H1 (cell line): ENCODE measurements around the gene UTP20. TPM values are rescaled to one million over a fixed set of nuclear protein-coding genes. Genes with fewer than 3 reads are reported as not detected.

Experiments
- CTCF ChIA-PET: fragments of 300-600 bp; sonication (Branson Sonifier 250); formaldehyde crosslinking; loops from one replicate; lab custom pipeline; 2021; ENCODE audit not compliant: partially characterized antibody; lab: Charles Lee
- POLR2A ChIA-PET: fragments of 300-600 bp; sonication (Branson Sonifier 250); formaldehyde crosslinking; loops from one replicate; lab custom pipeline; 2021; ENCODE audit warnings: inconsistent platforms; ENCODE audit not compliant: partially characterized antibody; lab: Charles Lee
- DNase-seq, 2 experiments: peaks; one replicate each; pipeline versions ENCODE4 v3.0.0 to v3.0.0-alpha.2; 2010 to 2022; ENCODE audit warnings: low spot score in 2 of 2, low read depth in 1 of 2, mixed read lengths in 1 of 2
- FAIRE-seq: peaks from 2 replicates; lab custom pipeline; 2011; peaks lifted over from hg19 to GRCh38; lab: Jason Lieb, UNC
- H2AFZ ChIP-seq: 2 replicates; pipeline ENCODE4 v1.8.1; 2012; ENCODE audit warnings: low read length, inconsistent platforms
- H2AK5ac ChIP-seq: 2 replicates; pipeline ENCODE4 v1.6.1; 2013; ENCODE audit warnings: low read depth, low read length
- H2BK120ac ChIP-seq: replicated peaks from 2 replicates; pipeline ENCODE3; 2013; ENCODE audit warnings: low read depth, low read length, inconsistent platforms
- H2BK12ac ChIP-seq: 2 replicates; pipeline ENCODE4 v1.6.1; 2013; ENCODE audit warnings: low read depth, low read length
- H2BK15ac ChIP-seq: 2 replicates; pipeline ENCODE4 v1.6.1; 2013; ENCODE audit warnings: low read length
- H2BK20ac ChIP-seq: 2 replicates; pipeline ENCODE4 v1.6.1; 2013; ENCODE audit warnings: low read length
- H2BK5ac ChIP-seq: 2 replicates; pipeline ENCODE4 v1.6.1; 2013; ENCODE audit warnings: low read depth, low read length
- H3K14ac ChIP-seq: 2 replicates; pipeline ENCODE4 v1.6.1; 2013; ENCODE audit warnings: inconsistent platforms; ENCODE audit not compliant: insufficient read length
- H3K18ac ChIP-seq: 2 replicates; pipeline ENCODE4 v1.6.1; 2013; ENCODE audit warnings: low read length; ENCODE audit errors: extremely low read depth
- H3K23ac ChIP-seq: 2 replicates; pipeline ENCODE4 v1.6.1; 2013; ENCODE audit warnings: inconsistent platforms; ENCODE audit not compliant: insufficient read length
- H3K23me2 ChIP-seq: 2 replicates; pipeline ENCODE4 v1.6.1; 2013; ENCODE audit warnings: low read depth, low read length
- H3K27ac ChIP-seq: 2 replicates; pipeline ENCODE4 v1.6.1; 2011; ENCODE audit warnings: low read depth, low read length, inconsistent platforms
- H3K27me3 ChIP-seq, 4 experiments: replicated peaks in 1 of 4; 1 replicate in 1 of 4; 2 replicates in 3 of 4; pipeline versions ENCODE4 v1.6.1 to v1.8.1; 2011 to 2013; ENCODE audit warnings: low read length in 3 of 4, mild to moderate bottlenecking in 3 of 4, inconsistent platforms in 2 of 4, mixed read lengths in 2 of 4, moderate library complexity in 1 of 4; ENCODE audit not compliant: control insufficient read depth in 3 of 4, insufficient read depth in 3 of 4; ENCODE audit errors: extremely low read depth in 1 of 4
- H3K36me3 ChIP-seq, 4 experiments: 2 replicates each; pipeline versions ENCODE4 v1.6.1 to v1.8.1; 2011 to 2013; ENCODE audit warnings: mild to moderate bottlenecking in 4 of 4, low read length in 3 of 4, moderate library complexity in 2 of 4, control low read depth in 1 of 4, inconsistent platforms in 1 of 4; ENCODE audit not compliant: insufficient read depth in 4 of 4, control insufficient read depth in 2 of 4
- H3K4ac ChIP-seq: replicated peaks from 2 replicates; pipeline ENCODE3; 2013; ENCODE audit warnings: low read length, low read depth, mixed read lengths, inconsistent platforms; ENCODE audit not compliant: insufficient read length
- H3K4me1 ChIP-seq, 4 experiments: replicated peaks in 1 of 4; 1 replicate in 1 of 4; 2 replicates in 3 of 4; pipeline versions ENCODE4 v1.6.1 to v1.8.1; 2011 to 2013; ENCODE audit warnings: low read length in 3 of 4, inconsistent platforms in 2 of 4, mixed read lengths in 1 of 4; ENCODE audit not compliant: insufficient read depth in 4 of 4, control insufficient read depth in 3 of 4
- H3K4me2 ChIP-seq, 2 experiments: 2 replicates each; pipeline versions ENCODE4 v1.6.1 to v1.8.1; 2011 to 2013; ENCODE audit warnings: low read depth in 2 of 2, low read length in 2 of 2, control low read depth in 1 of 2, inconsistent platforms in 1 of 2, mild to moderate bottlenecking in 1 of 2; ENCODE audit not compliant: insufficient read depth in 1 of 2
- H3K4me3 ChIP-seq, 4 experiments: fragments of 200-600, 300-600 bp in 1 of 4; sonication (generic), shearing (Covaris generic), sonication (Bioruptor Twin) in 1 of 4; 2 replicates each; pipeline versions ENCODE4 v1.5.1 to v1.8.1; 2011 to 2016; ENCODE audit warnings: low read length in 4 of 4, low read depth in 3 of 4, control low read depth in 2 of 4, inconsistent platforms in 2 of 4, mild to moderate bottlenecking in 2 of 4, mixed read lengths in 1 of 4, moderate library complexity in 1 of 4; ENCODE audit not compliant: insufficient read depth in 2 of 4; ENCODE audit errors: extremely low read depth in 1 of 4
- H3K56ac ChIP-seq: replicated peaks from 2 replicates; pipeline ENCODE3; 2013; ENCODE audit warnings: low read depth, mild to moderate bottlenecking, mixed read lengths, low read length, inconsistent platforms; ENCODE audit not compliant: insufficient read length
- H3K79me1 ChIP-seq: 2 replicates; pipeline ENCODE4 v1.6.1; 2013; ENCODE audit warnings: low read depth, low read length, control low read depth
- H3K79me2 ChIP-seq, 2 experiments: 2 replicates each; pipeline versions ENCODE4 v1.6.1 to v1.8.1; 2012 to 2013; ENCODE audit warnings: low read length in 2 of 2, mild to moderate bottlenecking in 2 of 2, inconsistent platforms in 1 of 2; ENCODE audit not compliant: insufficient read depth in 2 of 2, control insufficient read depth in 1 of 2
- H3K9ac ChIP-seq, 4 experiments: replicated peaks in 1 of 4; 1 replicate in 1 of 4; 2 replicates in 3 of 4; pipeline versions ENCODE4 v1.6.1 to v1.8.1; 2011 to 2013; ENCODE audit warnings: low read depth in 3 of 4, low read length in 3 of 4, control low read depth in 2 of 4, mild to moderate bottlenecking in 2 of 4, moderate library complexity in 2 of 4, inconsistent platforms in 1 of 4; ENCODE audit errors: extremely low read depth in 1 of 4
- H3K9me3 ChIP-seq, 2 experiments: 2 replicates each; pipeline versions ENCODE4 v1.6.1 to v1.8.1; 2012 to 2013; ENCODE audit warnings: mild to moderate bottlenecking in 2 of 2, moderate library complexity in 2 of 2, control low read depth in 1 of 2, inconsistent platforms in 1 of 2, low read depth in 1 of 2, low read length in 1 of 2, mixed read lengths in 1 of 2; ENCODE audit not compliant: insufficient read depth in 2 of 2
- H4K20me1 ChIP-seq, 2 experiments: replicated peaks in 1 of 2; 2 replicates each; pipeline versions ENCODE3 to v1.8.1; 2011 to 2013; ENCODE audit warnings: inconsistent platforms in 2 of 2, low read length in 2 of 2, mild to moderate bottlenecking in 1 of 2; ENCODE audit not compliant: insufficient read depth in 2 of 2, control insufficient read depth in 1 of 2
- H4K5ac ChIP-seq: 2 replicates; pipeline ENCODE4 v1.6.1; 2013; ENCODE audit warnings: low read length, low read depth, mixed read lengths, inconsistent platforms; ENCODE audit not compliant: insufficient read length
- H4K8ac ChIP-seq: 2 replicates; pipeline ENCODE4 v1.8.0; 2013; ENCODE audit warnings: mild to moderate bottlenecking, moderate library complexity, low read length, inconsistent platforms; ENCODE audit not compliant: insufficient read depth; ENCODE audit errors: extremely low read depth
- H4K91ac ChIP-seq: replicated peaks from 2 replicates; pipeline ENCODE3; 2013; ENCODE audit warnings: low read length, mixed read lengths, inconsistent platforms; ENCODE audit not compliant: insufficient read length
- BCL11A ChIP-seq, 2 experiments: IDR thresholded peaks; one replicate each; pipeline ENCODE4 v1.6.1; 2011; ENCODE audit warnings: low read depth in 2 of 2, low read length in 2 of 2, mild to moderate bottlenecking in 2 of 2
- CREB1 ChIP-seq: IDR thresholded peaks from 2 replicates; pipeline ENCODE4 v1.6.1; 2012; ENCODE audit warnings: inconsistent platforms
- FOSL1 ChIP-seq: IDR thresholded peaks from 2 replicates; pipeline ENCODE4 v1.6.1; 2011; ENCODE audit warnings: mild to moderate bottlenecking, low read depth, low read length, moderate library complexity; ENCODE audit not compliant: insufficient read depth
- GTF2F1 ChIP-seq: IDR thresholded peaks from 2 replicates; pipeline ENCODE4 v1.6.1; 2012; ENCODE audit warnings: low read depth, low read length, improper control_type of control experiment, borderline replicate concordance
- PHF8 ChIP-seq: fragments of 200-600 bp; sonication (generic); conservative IDR thresholded peaks from 2 replicates; pipeline ENCODE4 v1.7.1; 2012; ENCODE audit warnings: low read depth, mild to moderate bottlenecking, inconsistent platforms, low read length, moderate library complexity
- POLR2AphosphoS5 ChIP-seq: IDR thresholded peaks from 2 replicates; pipeline ENCODE4 v1.6.1; 2011; ENCODE audit warnings: low read depth, low read length
- RXRA ChIP-seq: IDR thresholded peaks from 2 replicates; pipeline ENCODE4 v1.6.1; 2011; ENCODE audit warnings: low read depth, mild to moderate bottlenecking, low read length, moderate library complexity; ENCODE audit not compliant: insufficient read depth
- SRF ChIP-seq: IDR thresholded peaks from 2 replicates; pipeline ENCODE4 v1.6.1; 2011; ENCODE audit warnings: mild to moderate bottlenecking, low read depth, low read length, moderate library complexity
- TAF1 ChIP-seq: IDR thresholded peaks from 2 replicates; pipeline ENCODE4 v1.6.1; 2011; ENCODE audit warnings: mild to moderate bottlenecking, low read depth, low read length
- TCF12 ChIP-seq: IDR thresholded peaks from 2 replicates; pipeline ENCODE4 v1.6.1; 2011; ENCODE audit warnings: low read depth, mild to moderate bottlenecking, low read length
- TEAD4 ChIP-seq: IDR thresholded peaks from 2 replicates; pipeline ENCODE4 v1.6.1; 2012; ENCODE audit warnings: low read depth, low read length, inconsistent platforms, mixed read lengths
- YY1 ChIP-seq: IDR thresholded peaks from 2 replicates; pipeline ENCODE4 v1.6.1; 2011; ENCODE audit warnings: low read depth, mild to moderate bottlenecking, low read length
- WGBS, 2 experiments: shearing (Covaris generic) in 1 of 2; methylation state at CpG; one replicate each; pipeline versions ENCODE4 v1.1.6 to v1.1.7; 2013 to 2015; ENCODE audit warnings: low lambda C conversion rate in 2 of 2, mixed read lengths in 2 of 2, inconsistent platforms in 1 of 2, low coverage in 1 of 2, missing lambda C conversion rate in 1 of 2; ENCODE audit not compliant: insufficient replicate concordance in 2 of 2, insufficient coverage in 1 of 2, insufficient read length in 1 of 2; ENCODE audit errors: extremely low coverage in 1 of 2, missing lambda C conversion rate in 1 of 2; 5-methylcytosine and 5-hydroxymethylcytosine counted together
- polyA plus RNA-seq, 7 experiments: library from polyadenylated mRNA; depleted of rRNA in 3 of 7; stranded (reverse) in 5 of 7; unstranded in 2 of 7; fragments of >200 nt in 5 of 7; fragments of 200-250 nt in 2 of 7; gene quantifications; 1 replicate in 5 of 7; 2 replicates in 1 of 7; 4 replicates in 1 of 7; pipeline versions ENCODE4 v1.2.1 to v1.2.3, GENCODE V29; 2011 to 2013; ENCODE audit warnings: missing spikeins in 2 of 7, mixed read lengths in 2 of 7
- total RNA-seq: library from RNA; stranded (reverse); fragmentation: NEBNext Ultra II Directional; extraction: Animal tissue kit (Norgen Biotek cat#: 25700); gene quantifications from 2 replicates; pipeline ENCODE4 v1.2.1, GENCODE V29; 2021

UTP20 gene
- total and polyA plus RNA-seq, 2 of the 8 experiments (the other 6 are each of a cell fraction or from before 2014, with no cell fraction given) = 8.5 to 48.4 TPM

DNA sequence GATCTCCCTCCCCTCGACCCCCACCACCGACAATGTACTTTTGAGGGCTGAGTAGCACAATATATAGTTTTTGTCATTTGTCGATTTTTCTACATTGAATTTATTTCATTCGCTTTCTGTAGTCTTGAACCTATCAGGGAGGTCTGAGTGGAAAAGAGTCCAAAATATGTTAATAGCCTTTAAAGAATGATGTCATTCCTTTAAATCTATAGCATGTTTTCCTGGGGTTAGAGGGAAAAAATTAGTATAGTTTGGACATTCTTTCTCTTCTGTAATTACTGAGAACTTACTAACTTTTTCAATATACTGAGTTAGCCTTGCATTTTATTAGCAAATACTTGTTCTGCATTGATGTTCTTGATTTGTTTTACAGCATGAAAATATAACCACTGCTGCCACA lies 71.8 kb downstream of the UTP20 start:
- H3K18ac ChIP-seq = no peak overlapping the region
- TF ChIP-seq BCL11A (IDR thresholded peaks at IDR 0.05; ENCODE audit: low read depth in 2 of 2, low read length in 2 of 2) (no peak), FOSL1 (no peak), GTF2F1 (no peak), TEAD4 (no peak), POLR2AphosphoS5 (no peak), PHF8 (no peak), RXRA (no peak), SRF (no peak), YY1 (no peak), CREB1 (no peak), TAF1 (no peak), TCF12 (no peak)
- no peak overlapping the region for H3K23ac ChIP-seq
- no peaks in the 10 kb centered on the region for H3K79me1 ChIP-seq
- H3K9me3 ChIP-seq = no peaks in the 10 kb centered on the region
- POLR2A ChIA-PET = no interaction called here
- 94% methylated on average over 4 of the region's 4 CpGs; no CpG with 5 or more reads in 1 of the 2 experiments for WGBS, 2 experiments
- H4K8ac ChIP-seq = no peak overlapping the region
- no peaks in the 10 kb centered on the region for H3K23me2 ChIP-seq
- H2AK5ac ChIP-seq = no peak overlapping the region
- H3K4me3 ChIP-seq = no peak overlapping the region
- no peak overlapping the region for H4K5ac ChIP-seq
- no peak overlapping the region for H3K56ac ChIP-seq
- no peak overlapping the region for H2AFZ ChIP-seq
- no peak for DNase-seq
- H3K4me2 ChIP-seq = no peak overlapping the region
- H2BK15ac ChIP-seq = no peak overlapping the region
- H3K9ac ChIP-seq = no peak overlapping the region
- no peak overlapping the region for H2BK20ac ChIP-seq
- no peak overlapping the region for H3K14ac ChIP-seq
- H3K27me3 ChIP-seq = no peaks in the 10 kb centered on the region
- no peak overlapping the region for H3K4ac ChIP-seq
- no peak overlapping the region for H3K27ac ChIP-seq
- no peak overlapping the region for H4K91ac ChIP-seq
- no peaks in the 10 kb centered on the region for H3K79me2 ChIP-seq
- no peak overlapping the region for H2BK12ac ChIP-seq
- H3K4me1 ChIP-seq = no peaks in the 10 kb centered on the region
- no peaks in the 10 kb centered on the region for H4K20me1 ChIP-seq
- CTCF ChIA-PET = no interaction called here
- no peak for FAIRE-seq
- peaks cover 12 to 64% (median 37%) of the 10 kb centered on the region in 4 experiments for H3K36me3 ChIP-seq
- no peak overlapping the region for H2BK5ac ChIP-seq
- H2BK120ac ChIP-seq = no peak overlapping the region
